ENCODE data around the gene HPSE. TPM values are rescaled to one million over a fixed set of nuclear protein-coding genes. Genes with fewer than 3 reads are reported as not detected.

The HPSE gene
- total RNA-seq, 4 donors from 2014 or later, result 0.63 to 3.1 (median 1.3) TPM

DNA sequence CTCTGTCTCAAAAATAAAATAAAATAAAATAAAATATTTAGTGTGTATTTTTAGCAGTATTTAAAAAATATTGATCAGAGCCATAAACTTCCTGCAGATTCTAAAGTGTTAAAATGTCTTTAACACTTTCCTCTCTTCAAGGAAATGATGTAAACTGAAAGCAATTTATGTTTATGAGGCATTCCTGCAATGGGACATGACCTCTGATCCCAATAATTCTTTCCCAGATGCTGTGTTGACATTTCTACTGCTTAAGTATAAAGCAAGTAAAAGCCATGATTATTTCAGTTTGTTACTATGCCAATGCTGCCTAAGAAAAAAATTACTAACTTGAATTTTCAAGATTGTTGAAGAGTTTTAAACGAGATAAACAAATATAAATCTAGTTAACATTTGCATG lies 79.1 kb downstream of the HPSE start:
- intact Hi-C loops (cut with DNase I), result no loop called here
- H3K4me3 ChIP-seq (replicated peaks in 1 of 3), result no peak overlapping the region
- no peak overlapping the region for H3K27ac ChIP-seq
- 79% methylated on average over 1 of the region's 1 CpG for WGBS, 2 donors
- no peaks in the 10 kb centered on the region for H3K27me3 ChIP-seq
- H3K4me1 ChIP-seq, result peaks cover 0 to 11% of the 10 kb centered on the region in 2 donors
- H3K9me3 ChIP-seq, result no peaks in the 10 kb centered on the region
- DNase-seq, result no peak
- no peaks in the 10 kb centered on the region for H3K36me3 ChIP-seq
- TF ChIP-seq POLR2A (IDR thresholded peaks at IDR 0.05) (no peak), CTCF (IDR thresholded peaks at IDR 0.05) (no peak)

DNA sequence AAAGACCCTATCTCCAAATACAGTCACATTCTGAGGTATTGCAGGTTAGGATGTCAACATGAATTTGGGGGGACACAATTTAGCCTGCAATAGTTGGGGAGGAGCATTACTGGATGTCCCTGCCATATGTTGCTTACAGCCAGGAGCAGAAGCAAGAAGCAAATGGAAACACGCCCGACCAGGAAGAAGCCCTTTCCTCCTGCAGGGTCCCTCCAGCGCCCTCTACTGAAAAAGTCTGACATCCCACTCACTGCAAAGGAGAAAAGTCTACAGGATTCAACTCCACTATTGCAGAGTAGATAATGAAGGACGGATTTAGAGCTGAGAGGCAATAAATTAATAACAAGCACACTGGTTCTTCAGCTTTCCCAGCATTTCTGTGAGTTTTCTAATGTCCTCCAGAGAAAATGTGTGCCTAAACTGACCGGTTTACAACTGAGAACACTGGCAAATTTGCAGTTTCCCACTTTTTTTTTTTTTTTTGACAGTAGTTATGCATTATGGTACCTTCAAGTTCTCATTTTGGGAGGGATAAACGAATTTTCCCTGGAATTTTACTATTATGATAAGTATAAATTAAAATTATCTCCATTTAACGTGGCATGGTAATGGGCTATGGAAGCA lies 81.8 kb downstream of the HPSE start:
- WGBS, 2 donors, result 29 to 35% methylated on average over 7 of the region's 7 CpGs
- intact Hi-C loops (cut with DNase I), result no loop called here

DNA sequence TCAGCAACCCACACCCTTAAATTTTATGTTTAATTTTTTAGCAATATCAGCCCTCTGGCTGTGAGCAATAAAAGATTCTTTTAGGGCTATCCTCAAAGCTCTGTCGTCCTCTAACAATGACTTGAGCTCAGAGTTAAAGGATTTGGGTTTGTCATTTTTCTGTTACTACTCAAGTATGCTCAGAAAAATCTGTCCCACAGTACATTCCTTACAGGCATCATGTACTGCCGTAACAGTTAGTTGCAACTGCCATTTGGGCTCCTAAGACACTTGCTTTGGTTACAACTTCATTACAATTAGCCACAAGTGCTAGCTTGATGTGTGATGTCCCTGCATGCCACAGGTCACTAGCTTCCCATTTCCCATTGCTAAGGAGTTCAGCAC lies 83.2 kb downstream of the HPSE start:
- Histone ChIP-seq H3K36me3 (no peaks in the 10 kb centered on the region), H3K27me3 (no peaks in the 10 kb centered on the region), H3K4me3 (replicated peaks in 1 of 3) (no peak overlapping the region), H3K27ac (no peak overlapping the region), H3K4me1 (peaks cover 0 to 11% of the 10 kb centered on the region in 2 donors), H3K9me3 (no peaks in the 10 kb centered on the region)
- intact Hi-C loops (cut with DNase I), result no loop called here
- TF ChIP-seq POLR2A (IDR thresholded peaks at IDR 0.05), result no peak
- TF ChIP-seq CTCF (IDR thresholded peaks at IDR 0.05), result no peak
- 41 to 86% methylated on average over 2 of the region's 2 CpGs for WGBS, 2 donors
- DNase-seq, result no peak

More for the DNA sequence above, 81.8 kb downstream of the HPSE start:
- no peak overlapping the region for H3K4me3 ChIP-seq (replicated peaks in 1 of 3)
- no peaks in the 10 kb centered on the region for H3K36me3 ChIP-seq
- TF ChIP-seq POLR2A (IDR thresholded peaks at IDR 0.05) (no peak), CTCF (IDR thresholded peaks at IDR 0.05) (peak; percentile 24 to 57 (median 50))
- no peak overlapping the region for H3K27ac ChIP-seq
- H3K9me3 ChIP-seq, result no peaks in the 10 kb centered on the region
- H3K27me3 ChIP-seq, result no peaks in the 10 kb centered on the region
- peak; percentile 31 to 54 for DNase-seq
- peaks cover 0 to 11% of the 10 kb centered on the region in 2 donors for H3K4me1 ChIP-seq

GRCh38 chr4:83250687-83251446 lies 83.8 kb downstream of the HPSE start:
- no peak for DNase-seq
- intact Hi-C loops (cut with DNase I), result no loop called here

More at GRCh38 chr4:83250687-83251446, 83.8 kb downstream of the HPSE start:
- H3K4me1 ChIP-seq, result peaks cover 0 to 11% of the 10 kb centered on the region in 2 donors
- H3K9me3 ChIP-seq, result no peaks in the 10 kb centered on the region
- H3K4me3 ChIP-seq (replicated peaks in 1 of 3), result no peak overlapping the region
- TF ChIP-seq CTCF (IDR thresholded peaks at IDR 0.05), result no peak
- TF ChIP-seq POLR2A (IDR thresholded peaks at IDR 0.05), result no peak
- H3K27me3 ChIP-seq, result no peaks in the 10 kb centered on the region
- H3K36me3 ChIP-seq, result no peaks in the 10 kb centered on the region
- WGBS, 2 donors, result 62 to 92% methylated on average over 7 of the region's 7 CpGs
- no peak overlapping the region for H3K27ac ChIP-seq
